NOMO-1 treated with dmso at 0.1 percent for 144 hours (cell line): ENCODE results near the gene ZBTB16.
A peak's percentile ranks its signal among the peaks of the same experiment; 100 is the strongest.

ENCODE experiments used
- DNase-seq: peaks from one replicate; lab custom pipeline; 2025; ENCODE audit not compliant: unreplicated experiment; lab: John Stamatoyannopoulos, UW

Gene ZBTB16

DNA sequence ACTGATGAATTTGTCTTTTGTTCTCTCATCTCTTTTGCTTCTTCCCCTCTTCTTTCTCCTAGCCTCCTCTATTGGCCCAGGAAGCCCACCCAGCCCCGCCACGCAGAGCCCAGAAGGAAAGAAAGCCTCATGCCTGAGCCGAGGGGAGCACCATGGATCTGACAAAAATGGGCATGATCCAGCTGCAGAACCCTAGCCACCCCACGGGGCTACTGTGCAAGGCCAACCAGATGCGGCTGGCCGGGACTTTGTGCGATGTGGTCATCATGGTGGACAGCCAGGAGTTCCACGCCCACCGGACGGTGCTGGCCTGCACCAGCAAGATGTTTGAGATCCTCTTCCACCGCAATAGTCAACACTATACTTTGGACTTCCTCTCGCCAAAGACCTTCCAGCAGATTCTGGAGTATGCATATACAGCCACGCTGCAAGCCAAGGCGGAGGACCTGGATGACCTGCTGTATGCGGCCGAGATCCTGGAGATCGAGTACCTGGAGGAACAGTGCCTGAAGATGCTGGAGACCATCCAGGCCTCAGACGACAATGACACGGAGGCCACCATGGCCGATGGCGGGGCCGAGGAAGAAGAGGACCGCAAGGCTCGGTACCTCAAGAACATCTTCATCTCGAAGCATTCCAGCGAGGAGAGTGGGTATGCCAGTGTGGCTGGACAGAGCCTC, 3.8 kb downstream of the ZBTB16 start:
- DNase-seq: no peak

DNA sequence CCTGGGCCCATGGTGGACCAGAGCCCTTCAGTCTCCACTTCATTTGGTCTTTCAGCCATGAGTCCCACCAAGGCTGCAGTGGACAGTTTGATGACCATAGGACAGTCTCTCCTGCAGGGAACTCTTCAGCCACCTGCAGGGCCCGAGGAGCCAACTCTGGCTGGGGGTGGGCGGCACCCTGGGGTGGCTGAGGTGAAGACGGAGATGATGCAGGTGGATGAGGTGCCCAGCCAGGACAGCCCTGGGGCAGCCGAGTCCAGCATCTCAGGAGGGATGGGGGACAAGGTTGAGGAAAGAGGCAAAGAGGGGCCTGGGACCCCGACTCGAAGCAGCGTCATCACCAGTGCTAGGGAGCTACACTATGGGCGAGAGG, 4.3 kb downstream of the ZBTB16 start:
- no peak for DNase-seq

DNA sequence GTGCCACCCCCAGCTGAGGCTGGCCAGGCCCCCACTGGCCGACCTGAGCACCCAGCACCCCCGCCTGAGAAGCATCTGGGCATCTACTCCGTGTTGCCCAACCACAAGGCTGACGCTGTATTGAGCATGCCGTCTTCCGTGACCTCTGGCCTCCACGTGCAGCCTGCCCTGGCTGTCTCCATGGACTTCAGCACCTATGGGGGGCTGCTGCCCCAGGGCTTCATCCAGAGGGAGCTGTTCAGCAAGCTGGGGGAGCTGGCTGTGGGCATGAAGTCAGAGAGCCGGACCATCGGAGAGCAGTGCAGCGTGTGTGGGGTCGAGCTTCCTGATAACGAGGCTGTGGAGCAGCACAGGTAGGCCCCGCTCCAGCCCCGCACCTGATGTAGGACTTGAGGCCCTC, 4.7 kb downstream of the ZBTB16 start:
- no peak for DNase-seq

DNA sequence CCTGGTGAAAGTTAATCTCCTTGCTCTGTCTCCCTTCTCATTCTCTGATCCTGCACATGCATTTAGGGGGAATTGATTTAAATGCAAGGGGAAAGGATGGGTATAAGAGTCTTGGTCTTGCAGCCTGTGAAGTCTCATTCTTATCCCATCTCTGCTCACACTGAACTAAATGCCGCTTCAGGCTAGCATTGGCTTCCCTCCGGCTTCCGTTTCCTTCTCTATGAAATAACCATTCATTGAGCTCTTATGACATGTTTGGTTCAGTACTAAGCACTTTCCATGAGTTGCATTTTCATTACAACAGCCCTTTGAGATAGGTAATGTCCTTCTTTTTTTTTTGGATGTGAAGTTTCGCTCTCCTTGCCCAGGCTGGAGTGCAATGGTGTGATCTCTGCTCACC, 5.6 kb downstream of the ZBTB16 start:
- no peak for DNase-seq

DNA sequence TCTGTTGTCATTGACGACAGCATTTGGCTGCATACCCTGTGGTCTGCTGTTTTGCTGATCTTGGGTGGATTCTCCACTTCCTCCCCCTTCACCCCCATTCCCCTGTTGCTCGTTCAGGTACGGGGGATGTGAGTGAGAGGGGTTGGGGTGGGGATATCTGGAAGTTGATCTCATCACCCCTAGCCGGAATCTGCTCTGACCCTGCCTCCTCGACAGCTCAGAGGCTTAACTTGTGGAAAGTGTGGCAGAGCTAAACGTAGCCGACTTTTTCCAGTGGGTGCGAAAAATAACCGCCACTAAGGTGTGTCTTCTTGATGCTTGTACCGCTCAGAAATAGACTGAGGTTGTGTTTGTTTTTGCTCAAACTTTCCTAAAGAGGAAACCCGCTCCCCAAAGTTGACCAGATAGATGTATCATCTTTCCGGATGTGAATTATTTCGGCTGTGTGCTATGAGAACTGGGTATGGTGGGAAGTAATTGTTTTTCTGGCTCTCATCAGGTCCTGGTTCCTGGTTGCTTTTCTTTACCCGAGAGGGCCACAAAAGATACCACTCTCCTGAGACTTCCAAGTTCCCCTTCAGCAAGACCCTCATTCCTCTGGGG, 6.6 kb downstream of the ZBTB16 start:
- DNase-seq: no peak

DNA sequence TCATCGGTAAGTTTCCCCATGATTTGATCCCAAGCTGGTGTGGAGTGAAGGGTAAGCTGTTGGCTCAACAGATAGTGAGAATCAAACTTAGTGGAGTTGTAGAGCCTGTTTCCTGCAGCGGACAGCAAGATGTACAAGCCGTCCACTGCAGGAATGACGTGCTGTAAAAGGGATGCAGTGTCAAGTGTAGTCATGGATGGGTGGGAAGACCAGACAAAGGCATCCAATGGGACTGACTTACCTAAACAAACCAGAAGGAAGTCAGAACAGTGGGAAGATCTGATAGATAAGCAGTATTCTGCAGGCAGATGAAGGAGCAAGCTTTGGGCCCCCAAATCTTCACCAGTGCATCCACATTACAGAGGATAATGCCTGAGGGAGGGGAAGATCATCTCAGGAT, 8.8 kb downstream of the ZBTB16 start:
- DNase-seq: no peak

DNA sequence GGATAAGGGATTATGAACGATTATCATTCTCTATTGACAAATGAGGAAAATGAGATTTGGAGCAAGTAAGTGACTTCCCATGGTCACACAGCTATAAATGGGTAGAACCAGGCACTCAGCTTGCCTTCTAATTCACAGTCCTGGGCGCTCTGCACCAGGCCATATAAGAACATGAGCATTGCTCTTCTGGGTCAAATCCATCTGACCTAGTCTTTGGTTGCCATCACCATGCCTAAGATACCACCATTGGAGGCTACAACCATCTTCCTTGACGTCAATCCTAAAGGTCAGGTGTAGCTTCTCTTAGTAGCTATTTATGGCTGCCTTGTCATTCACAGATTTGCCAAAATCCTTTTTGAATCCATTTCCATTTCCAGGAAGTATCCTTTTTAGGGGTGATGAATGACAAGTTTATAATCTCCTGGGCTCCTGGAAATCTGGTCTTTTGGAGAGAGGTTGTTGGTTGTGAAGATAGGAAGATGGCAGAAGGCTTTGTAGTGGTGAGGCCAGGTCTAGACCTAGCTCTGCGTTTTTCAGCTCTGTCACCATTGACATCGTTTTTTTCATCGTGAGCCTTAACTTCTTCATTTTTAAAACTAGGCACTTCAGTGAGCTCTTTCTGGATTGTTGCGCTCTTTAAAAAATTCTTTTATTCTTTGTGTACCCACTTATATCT, 11.1 kb downstream of the ZBTB16 start:
- DNase-seq: no peak

DNA sequence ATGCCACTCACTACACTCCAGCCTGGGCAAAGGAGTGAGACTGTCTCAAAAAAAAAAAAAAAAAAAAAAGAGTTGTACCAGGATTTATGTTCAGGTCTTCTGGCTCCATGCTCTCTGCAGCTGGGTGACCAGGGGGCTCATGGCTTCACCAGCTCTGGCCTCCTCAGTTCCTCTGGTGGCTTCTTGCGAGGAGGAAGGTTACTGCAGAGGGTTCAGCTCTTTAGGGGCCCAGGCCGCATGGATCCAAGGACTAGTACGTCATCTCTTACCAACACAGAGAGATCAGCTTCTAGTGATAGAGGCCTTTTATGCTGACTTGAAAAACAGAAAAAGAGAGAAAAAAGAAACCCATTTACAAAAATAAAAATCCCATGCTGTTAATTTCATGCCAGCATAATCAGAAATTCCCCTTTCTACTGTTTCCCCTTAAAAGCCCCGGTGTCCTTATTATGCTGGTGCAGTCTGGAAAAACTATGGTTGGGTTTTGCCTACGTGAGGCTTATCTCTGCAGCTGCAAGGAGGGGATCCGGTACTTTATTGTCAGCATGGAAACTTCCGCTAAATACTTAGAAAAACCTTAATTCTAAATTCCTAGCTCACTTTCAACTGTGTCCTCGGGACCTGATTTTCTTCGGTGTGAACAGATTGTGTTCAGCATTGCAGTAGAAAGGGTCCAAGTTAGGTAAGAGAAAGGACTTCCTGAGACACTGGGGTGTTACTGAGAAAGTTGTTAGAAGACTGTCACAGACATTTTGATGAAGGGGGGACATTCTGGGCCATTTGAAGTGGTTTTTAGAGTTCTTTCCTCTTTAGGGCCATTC, 13.7 kb downstream of the ZBTB16 start:
- no peak for DNase-seq

DNA sequence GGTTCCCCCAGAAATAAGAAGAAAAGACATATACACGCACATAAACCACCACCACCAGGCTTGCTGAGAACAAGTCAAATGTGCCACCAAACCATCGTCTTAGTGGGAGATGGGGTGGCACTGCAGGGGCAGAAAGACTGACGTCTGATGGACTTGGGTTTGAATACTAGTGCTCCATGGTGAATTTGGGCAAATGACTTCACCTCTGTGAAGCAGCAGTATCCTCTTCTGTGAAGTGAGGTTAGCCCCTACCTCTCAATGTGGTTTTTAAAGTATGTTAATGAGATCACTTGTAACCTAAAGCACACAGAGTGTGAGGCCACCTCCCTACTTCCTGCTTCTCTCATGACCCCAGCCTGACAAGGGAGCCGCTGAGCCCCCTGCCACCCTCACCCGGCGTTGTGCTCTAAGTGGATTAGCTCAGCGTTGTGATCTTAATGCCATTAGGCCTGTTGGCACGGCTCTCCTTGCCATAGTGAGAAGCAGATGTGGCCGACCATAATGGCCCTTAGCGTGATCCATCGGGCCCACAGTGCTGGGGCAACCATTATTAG, 14.4 kb downstream of the ZBTB16 start:
- DNase-seq: no peak

DNA sequence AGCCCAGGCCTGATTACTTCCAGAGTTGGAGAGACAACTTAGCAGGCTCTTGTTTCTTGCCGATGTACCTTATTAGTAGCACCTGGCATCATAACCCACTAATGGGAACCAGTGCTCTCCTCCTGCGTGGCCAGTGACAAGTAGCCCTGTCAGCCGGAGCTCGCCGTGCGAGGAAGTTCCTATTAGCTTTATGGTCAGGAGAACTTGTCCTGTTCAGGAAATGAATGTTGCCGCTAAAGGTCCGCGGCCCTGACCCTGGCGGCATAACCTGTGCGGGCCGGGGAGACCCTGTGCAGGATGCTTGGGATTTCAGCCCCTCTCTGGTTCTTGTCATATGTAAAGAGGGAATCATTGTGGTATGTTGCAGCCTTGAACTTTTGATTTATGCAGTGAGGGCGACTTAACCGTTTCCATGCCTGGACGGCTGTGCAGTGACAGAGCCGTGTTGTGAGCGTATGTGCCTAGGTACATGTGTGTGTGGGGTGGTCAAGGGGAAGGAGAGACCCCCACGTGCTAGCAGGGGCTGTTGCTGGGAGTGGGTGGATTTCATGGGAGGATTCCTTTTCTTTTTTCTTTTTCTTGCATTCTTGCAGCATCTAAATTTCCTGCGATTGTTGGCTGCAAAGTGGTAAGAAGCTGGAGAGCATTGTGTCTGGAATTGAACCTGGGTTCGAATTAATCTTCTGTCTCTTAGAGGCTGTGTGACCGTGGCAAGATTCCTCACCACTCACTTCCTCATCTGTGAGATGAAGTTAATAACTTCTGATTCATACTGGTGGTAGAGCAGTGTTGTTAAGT, 15.2 kb downstream of the ZBTB16 start:
- no peak for DNase-seq

DNA sequence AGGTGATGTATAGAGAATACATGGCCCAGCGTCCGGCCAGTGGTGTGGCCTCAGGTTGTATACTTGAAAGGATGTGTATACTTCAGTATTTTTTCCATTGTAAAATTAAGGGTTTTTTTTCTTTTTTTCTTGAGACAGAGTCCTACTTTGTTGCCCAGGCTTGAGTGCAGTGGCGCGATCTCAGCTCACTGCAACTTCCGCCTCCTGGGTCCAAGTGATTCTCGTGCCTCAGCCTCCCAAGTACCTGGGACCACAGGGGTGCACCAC, 15.8 kb downstream of the ZBTB16 start:
- no peak for DNase-seq

DNA sequence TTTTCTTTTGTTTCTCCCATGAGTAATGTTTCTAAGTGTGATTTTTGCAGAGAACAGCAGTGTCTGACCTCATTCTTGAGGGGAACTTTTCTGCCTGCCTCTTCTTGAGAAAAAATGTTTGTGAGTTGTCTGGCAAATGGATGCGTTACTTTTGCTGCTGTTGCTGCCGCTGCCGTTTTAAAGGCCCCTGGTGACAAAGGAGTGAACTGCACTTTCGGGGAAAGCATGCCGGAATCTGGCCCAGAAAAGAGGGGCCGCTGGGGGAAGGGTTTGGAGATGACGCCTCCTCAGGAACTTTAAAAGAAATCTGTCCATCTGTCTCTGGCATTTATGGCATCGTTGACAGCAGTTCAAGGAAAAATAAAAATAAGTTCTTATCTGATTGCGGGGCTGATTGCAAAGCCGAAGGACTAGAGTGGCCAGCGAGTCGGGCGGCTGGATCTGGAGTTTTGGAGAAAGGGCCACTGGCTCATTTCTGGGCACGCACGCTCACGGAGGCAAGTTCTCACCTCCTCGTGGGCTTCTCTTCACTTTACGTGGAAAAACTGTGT, 16.5 kb downstream of the ZBTB16 start:
- no peak for DNase-seq

DNA sequence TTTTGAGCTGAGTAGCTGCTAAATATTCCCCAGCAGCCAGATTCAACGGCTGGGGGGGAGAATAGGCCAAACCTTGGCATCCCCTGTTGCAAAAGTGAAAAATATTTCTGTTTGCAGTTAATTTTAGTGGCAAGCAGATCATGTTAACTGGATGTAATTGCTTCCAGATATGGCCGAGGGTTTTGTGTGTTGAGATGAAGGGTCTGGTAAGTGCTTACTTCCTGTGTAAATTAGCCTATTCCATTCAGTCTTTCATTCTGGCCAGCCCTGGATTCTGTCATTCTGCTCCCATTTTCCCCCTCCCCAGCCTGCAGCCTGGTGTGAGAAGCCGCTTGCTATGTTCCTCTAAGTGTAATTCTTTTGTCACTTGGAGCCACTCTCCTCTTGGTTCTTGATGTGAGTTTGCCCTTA, 17.4 kb downstream of the ZBTB16 start:
- DNase-seq: no peak

DNA sequence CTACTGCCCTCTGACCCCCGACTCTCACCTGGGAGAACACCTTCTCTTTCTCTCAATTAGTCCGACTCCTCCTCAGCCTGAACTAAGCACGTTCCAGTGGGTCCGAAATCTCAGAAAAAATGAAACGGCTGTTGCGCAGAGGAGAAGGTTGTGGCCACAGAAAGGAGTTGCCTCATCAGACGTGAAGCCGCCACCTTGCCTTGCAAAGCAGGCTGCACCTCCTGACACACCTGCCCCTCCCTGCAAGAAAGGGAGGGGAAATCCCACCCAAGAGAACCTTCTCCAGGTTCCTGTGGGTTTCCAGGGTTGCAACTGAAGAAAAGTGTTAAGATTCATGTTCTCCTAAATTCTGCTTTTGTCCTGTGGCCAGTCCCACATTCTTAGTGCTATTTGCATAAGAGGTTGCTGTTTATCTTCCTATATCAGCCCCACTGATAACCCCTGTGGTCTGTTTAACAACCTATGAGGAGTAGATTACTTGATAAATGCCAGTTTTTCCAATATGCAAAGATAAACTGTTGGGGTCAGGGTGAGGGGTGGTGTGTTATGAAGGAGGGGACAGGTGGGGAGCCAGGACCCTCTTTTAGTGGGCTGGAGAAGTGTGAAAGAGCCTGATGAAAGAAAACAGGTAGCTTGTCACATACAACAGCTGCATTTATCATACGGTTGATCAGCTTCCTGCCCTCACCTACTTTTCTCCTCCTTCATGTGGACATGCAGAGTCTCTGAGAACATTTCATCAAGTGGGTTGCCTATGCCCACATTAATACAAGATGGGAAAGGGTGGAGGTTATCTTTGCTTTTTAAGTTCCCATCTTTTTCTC, 18.2 kb downstream of the ZBTB16 start:
- DNase-seq: no peak

DNA sequence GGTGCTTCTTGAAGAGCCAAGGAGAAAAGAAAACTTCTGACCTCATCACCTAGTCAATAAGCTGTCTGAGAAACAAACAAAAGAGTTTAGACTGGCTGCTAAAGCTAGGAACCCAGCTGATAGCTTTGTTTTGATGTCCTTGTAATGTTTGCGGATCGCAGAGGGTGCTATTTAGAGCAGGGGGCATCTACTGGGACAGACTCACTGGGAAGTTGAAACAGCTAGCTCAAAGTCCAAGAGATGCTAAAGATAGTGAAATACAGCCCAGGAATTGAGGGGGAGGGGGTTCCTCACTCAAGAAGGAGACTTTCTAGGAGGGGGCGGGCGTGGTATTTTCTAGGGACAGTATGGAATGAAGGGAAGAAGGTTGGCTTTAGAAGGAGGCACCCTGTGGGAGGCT, 18.9 kb downstream of the ZBTB16 start:
- DNase-seq: no peak

DNA sequence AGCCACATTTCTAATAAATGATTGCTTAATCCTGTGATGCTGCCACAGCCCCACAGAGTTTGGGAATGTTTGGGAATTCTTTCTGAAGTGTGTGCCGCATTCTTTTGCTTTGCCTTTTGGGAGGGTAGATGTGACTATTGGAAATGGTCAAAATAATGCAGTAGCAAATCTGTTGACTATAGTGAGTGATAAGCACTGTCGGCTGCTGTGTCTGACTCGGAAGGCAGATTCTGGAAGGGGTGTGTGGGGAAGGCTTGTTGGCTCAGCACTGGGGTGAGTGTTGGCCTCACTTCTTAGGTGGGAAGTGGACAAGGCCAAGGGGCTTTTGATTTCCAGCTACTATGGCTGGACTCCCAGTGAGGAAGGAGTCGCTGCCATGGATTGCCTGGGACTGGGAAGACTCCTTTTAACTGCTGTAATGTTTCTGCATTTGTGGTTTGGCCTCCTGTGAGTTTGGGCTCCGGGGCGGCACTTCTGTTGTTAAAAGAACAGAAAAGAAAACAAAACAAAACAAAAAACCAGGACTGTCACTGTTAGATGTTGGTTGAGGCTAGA, 20.1 kb downstream of the ZBTB16 start:
- no peak for DNase-seq

DNA sequence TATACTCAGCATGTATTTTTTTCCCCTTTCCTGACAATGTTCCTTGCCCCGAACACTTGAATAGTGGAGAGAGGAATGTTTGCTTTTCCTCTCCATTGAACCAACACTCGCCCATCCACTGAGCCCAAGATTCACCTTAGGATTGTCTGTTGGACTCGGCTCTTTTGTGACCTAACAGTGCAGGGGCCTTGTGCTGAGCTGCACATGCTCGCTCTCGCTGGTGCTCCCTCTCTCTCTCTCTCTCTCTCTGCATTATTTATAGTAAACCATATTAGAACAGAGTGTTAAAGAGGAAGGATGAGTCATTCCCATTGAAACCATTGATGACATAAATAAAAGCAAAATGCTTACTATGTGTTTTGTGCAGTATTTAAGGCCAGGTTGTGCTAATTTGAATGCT, 20.7 kb downstream of the ZBTB16 start:
- DNase-seq: peak; percentile 38

DNA sequence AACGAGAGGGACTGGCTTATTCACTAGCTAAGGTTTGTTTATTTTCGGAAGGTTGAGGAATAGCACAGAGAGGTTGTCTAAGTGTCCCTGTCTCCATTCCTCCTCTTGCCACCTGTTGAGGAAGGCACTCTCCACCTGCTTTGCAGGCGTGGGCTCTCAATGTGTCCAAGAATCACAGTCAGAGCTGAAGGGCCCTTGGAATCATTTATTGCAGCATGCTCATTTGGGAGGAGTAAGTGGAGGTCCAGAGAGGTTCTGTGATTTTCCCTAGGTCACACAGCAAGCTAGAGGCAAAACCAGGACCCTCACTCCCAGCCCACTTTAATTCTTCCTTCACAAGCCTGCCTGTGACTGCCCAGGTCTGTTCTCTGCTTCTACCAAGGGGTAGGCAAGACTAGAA, 21.3 kb downstream of the ZBTB16 start:
- DNase-seq: no peak

DNA sequence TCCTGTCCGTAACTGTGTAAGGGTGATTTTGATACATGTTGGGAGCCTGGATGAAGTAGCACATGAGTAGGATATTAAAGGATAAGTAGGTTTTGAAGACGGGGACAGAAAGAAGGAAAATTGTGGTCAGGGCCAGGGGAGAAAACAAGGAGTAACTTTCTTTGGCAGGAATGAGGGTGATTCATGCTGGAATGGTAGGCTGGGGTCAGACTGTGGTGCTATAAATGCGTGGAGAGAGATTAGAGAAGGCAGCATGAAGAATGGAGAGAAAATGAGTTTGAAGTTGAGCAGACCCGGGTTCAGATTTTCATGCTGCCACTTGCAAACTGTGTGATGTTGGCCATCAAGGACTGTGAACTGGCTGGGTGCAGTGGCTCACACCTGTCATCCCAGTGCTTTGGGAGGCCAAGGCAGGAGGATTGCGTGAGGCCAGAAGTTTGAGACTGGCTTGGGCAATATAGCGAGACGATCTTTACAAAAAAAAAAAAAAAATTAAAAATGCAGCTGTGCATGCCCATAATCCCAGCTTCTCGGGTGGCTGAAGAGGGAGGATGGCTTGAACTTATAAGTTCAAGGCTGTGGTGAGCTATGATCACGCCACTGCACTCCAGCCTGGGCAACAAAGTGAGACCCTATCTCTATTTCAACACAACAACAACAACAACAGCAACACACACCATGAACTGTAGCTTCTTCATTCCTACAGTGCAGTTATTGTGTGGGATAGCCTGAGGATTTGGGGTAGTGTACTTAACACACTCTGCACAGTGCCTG, 22.3 kb downstream of the ZBTB16 start:
- no peak for DNase-seq
